ENCODE data around the gene ZNF83. TPM values are rescaled to one million over a fixed set of nuclear protein-coding genes. Genes with fewer than 3 reads are reported as not detected.

The ZNF83 gene
- total and polyA plus RNA-seq, 2 of the 4 experiments (the other 2 are of a cell fraction), result 32.9 to 36.9 TPM

GRCh38 chr19:52600639-52601024, 37.5 kb downstream of the ZNF83 start:
- Histone ChIP-seq H3K4me3 (ENCODE audit: insufficient read depth, low read depth, low read length) (peak overlapping the region; percentile 55), H2AK5ac (ENCODE audit: low read depth, low read length) (no peak overlapping the region), H3K27ac (ENCODE audit: insufficient read depth, low read length) (peak overlapping the region; percentile 24), H2BK20ac (ENCODE audit: low read depth, low read length) (no peak overlapping the region), H3K9me3 (ENCODE audit: control insufficient read depth, insufficient read depth, low read length) (no peaks in the 10 kb centered on the region; the same call in 1 of the 2 replicates), H3K56ac (ENCODE audit: extremely low read depth, insufficient read depth, low read length) (peak overlapping the region; percentile 59; the same call in 1 of the 2 replicates), H2AK9ac (replicated peaks; ENCODE audit: low read depth, low read length, poor library complexity) (peak overlapping the region; percentile 7), H3K4ac (ENCODE audit: low read depth, low read length) (no peak overlapping the region), H4K8ac (ENCODE audit: low read depth in 2 of 2, low read length in 2 of 2) (peak overlapping the region in 1 of 2 experiments; percentile 70; a peak in 3 of 4 replicates), H3K27me3 (ENCODE audit: control insufficient read depth, insufficient read depth, low read length) (no peaks in the 10 kb centered on the region), H3K23ac (ENCODE audit: low read depth, low read length) (0 out of 2 replicates have a peak overlapping the region, but pooled peaks have one; percentile 24), H3K4me2 (ENCODE audit: low read depth, low read length) (peak overlapping the region; percentile 92), H3K79me1 (ENCODE audit: low read depth in 1 of 2, low read length in 2 of 2) (peaks cover 12 to 13% of the 10 kb centered on the region in 2 experiments), H2BK120ac (ENCODE audit: low read depth, low read length) (no peak overlapping the region), H2AFZ (replicated peaks; ENCODE audit: low read length, poor library complexity) (peak overlapping the region; percentile 88), H3K9me1 (ENCODE audit: insufficient read depth, low read length) (peaks cover 3% of the 10 kb centered on the region; the same call in 1 of the 2 replicates), H4K20me1 (ENCODE audit: insufficient read depth, low read length) (no peaks in the 10 kb centered on the region), H2BK5ac (ENCODE audit: low read depth, low read length, poor library complexity, severe bottlenecking) (peak overlapping the region; percentile 25), H4K91ac (ENCODE audit: insufficient read depth, low read depth, low read length) (no peak overlapping the region), H3K36me3 (ENCODE audit: control insufficient read depth, insufficient read depth, low read length) (peaks cover 11% of the 10 kb centered on the region), H3K9ac (ENCODE audit: low read depth, low read length) (peak overlapping the region; percentile 58), H3K18ac (ENCODE audit: low read depth, low read length) (no peak overlapping the region), H2BK15ac (ENCODE audit: low read depth, low read length) (no peak overlapping the region), H3K4me1 (ENCODE audit: control insufficient read depth, insufficient read depth, low read length) (peaks cover 5% of the 10 kb centered on the region; the same call in 1 of the 2 replicates), H4K5ac (ENCODE audit: low read depth, low read length) (no peak overlapping the region), H3K14ac (replicated peaks; ENCODE audit: low read depth, low read length) (no peak overlapping the region; the same call in 1 of the 2 replicates)
- 15% methylated on average over 4 of the region's 15 CpGs; no CpG with 5 or more reads in 1 of the 2 experiments for WGBS, 2 experiments (ENCODE audit: extremely low coverage in 2 of 2, insufficient read length in 1 of 2)
- DNase-seq (peak; percentile 3), ATAC-seq (ENCODE audit: low read depth) (peak; percentile 50)
- dilution Hi-C loops (cut with HindIII; ENCODE audit: low sequenced_read_pairs, unreplicated experiment), result no loop called here
- intact Hi-C loops (cut with micrococcal nuclease), result no loop called here
- ChIA-PET CTCF (interaction anchor here (1.4 kb wide), 1 partner anchor 46 kb away, joined by 4 read pairs; no protein-coding TSS in a partner anchor), POLR2A (ENCODE audit: unreplicated experiment) (no interaction called here)
- TF ChIP-seq CEBPB (IDR thresholded peaks at IDR 0.05; ENCODE audit: low read depth, low read length), result no peak
- no peak for TF ChIP-seq CTCF (conservative IDR thresholded peaks at IDR 0.05; ENCODE audit: low read depth, low read length)
- TF ChIP-seq ELK1 (IDR thresholded peaks at IDR 0.05; ENCODE audit: borderline replicate concordance, low read depth, low read length), result no peak
- TF ChIP-seq POLR2A (IDR thresholded peaks at IDR 0.05; ENCODE audit: low read depth, low read length), result no peak
- TF ChIP-seq MXI1 (IDR thresholded peaks at IDR 0.05; ENCODE audit: borderline replicate concordance, low read depth, low read length), result no peak
- TF ChIP-seq CHD1 (IDR thresholded peaks at IDR 0.05; ENCODE audit: low read depth, low read length), result no peak
- TF ChIP-seq SMC3 (IDR thresholded peaks at IDR 0.05; ENCODE audit: low read depth, low read length), result no peak
- TF ChIP-seq RFX5 (IDR thresholded peaks at IDR 0.05; ENCODE audit: low read depth, low read length), result no peak
- no peak for TF ChIP-seq MAFK (IDR thresholded peaks at IDR 0.05; ENCODE audit: low read depth, low read length)
- no peak for TF ChIP-seq FOS (IDR thresholded peaks at IDR 0.05; ENCODE audit: low read depth, low read length)
- BruUV-seq (replicated peaks), result no TSS peak
- in situ Hi-C loops (cut with MboI; ENCODE audit: low sequenced_read_pairs), result no loop called here
